Stimulated activated naive CD4-positive, alpha-beta T cell treated with Interleukin-2 at 50 U/mL for 16 hours (primary cell): ENCODE results near the gene MOCS1.

Experiments used
- DNase-seq: peaks from one replicate; lab custom pipeline; 2025; lab: John Stamatoyannopoulos, UW

MOCS1 gene

DNA sequence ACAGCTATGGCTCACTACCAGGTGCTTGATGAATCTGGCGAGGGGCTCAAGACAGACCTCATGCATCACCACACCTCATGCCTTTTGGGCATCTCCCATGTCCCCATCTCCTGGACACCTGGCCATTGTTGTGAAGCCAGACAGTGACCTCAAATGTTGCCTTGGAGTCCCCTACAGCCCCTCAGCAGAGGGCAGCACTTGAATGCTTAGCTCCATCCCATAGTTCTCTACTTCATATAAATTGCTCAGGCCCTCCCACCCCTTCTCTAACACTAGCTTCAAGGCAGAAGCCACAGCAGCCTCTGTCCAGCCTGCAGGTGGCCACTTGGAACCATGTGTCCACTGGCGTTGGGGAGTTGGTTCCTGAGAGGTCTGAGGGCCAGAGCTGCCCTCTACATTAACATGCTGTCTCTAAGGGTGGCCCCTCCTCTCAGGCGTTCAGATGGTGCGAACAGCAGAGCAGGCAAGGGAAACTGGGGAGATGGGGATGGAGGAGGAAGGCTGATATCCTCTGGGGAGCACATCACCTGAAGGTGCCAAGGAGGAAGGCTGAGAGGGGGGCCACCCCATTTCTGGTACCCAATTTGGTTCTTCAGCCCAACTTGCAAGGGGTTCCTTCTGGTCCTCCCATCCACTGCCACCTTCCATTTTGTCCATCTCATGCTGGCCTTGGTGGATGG is 31.3 kb downstream of the MOCS1 start:
- DNase-seq, result no peak

DNA sequence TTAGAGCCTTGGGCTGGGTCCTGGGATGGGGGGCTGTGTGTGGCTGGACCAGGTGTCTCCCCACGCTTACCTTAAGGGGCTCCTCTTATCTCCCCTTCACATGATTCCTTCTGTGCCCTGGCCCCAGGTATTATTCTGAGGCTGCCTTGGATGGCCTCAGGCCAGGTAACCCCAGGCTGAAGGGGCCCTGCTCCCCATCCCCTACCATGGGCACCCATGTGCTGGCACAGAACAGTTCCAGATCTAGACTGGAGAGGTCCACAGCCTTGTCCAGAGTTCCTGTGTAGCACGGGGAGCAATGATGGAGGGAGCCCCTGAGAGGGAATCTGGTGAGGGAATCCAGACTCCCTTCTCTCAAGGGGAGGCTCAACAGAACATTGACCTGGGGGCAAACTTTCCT is 32.1 kb downstream of the MOCS1 start:
- DNase-seq, result no peak

- no peak for DNase-seq
Observed at GRCh38 chr6:39901670-39902069, 32.6 kb downstream of the MOCS1 start.

- no peak for DNase-seq
Observed at GRCh38 chr6:39901116-39901655, 33.1 kb downstream of the MOCS1 start.

GRCh38 chr6:39899554-39900295 is 34.5 kb downstream of the MOCS1 start:
- no peak for DNase-seq

DNA sequence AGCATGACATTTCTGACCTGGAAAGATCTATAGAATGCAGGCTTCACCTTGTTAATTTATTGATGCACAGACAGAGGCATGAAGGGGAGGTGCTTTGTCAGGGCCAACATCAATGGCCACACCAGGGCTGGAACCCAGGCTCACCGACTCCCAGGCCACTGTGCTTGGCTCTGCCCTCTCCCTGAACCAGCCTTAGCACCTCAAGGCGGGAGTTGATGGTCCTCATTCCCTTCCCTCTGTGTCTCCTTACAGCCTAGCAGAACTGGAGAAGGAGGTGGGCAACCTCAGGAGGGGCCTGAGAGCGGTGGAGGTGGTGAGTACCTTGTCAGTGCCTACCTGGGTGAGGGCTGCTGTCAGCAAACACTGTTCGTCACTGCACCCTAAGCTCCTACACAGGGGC is 35.6 kb downstream of the MOCS1 start:
- DNase-seq, result no peak

GRCh38 chr6:39897698-39898097 is 36.6 kb downstream of the MOCS1 start:
- DNase-seq, result no peak

GRCh38 chr6:39896701-39897100 is 37.6 kb downstream of the MOCS1 start:
- no peak for DNase-seq

DNA sequence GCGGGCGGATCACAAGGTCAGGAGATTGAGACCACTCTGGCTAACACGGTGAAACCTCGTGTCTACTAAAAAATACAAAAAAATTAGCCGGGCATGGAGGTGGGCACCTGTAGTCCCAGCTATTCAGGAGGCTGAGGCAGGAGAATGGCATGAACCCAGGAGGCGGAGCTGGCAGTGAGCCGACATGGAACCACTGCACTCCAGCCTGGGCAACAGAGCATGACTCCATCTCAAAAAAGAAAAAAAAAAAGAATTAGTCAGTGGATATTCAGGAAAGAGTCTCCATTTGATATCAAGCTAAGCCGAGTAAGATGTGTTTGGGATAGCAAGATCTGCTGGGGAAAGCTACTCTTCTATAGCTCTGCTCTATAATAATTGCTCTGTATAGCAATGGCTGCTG is 41.0 kb downstream of the MOCS1 start:
- DNase-seq, result no peak

DNA sequence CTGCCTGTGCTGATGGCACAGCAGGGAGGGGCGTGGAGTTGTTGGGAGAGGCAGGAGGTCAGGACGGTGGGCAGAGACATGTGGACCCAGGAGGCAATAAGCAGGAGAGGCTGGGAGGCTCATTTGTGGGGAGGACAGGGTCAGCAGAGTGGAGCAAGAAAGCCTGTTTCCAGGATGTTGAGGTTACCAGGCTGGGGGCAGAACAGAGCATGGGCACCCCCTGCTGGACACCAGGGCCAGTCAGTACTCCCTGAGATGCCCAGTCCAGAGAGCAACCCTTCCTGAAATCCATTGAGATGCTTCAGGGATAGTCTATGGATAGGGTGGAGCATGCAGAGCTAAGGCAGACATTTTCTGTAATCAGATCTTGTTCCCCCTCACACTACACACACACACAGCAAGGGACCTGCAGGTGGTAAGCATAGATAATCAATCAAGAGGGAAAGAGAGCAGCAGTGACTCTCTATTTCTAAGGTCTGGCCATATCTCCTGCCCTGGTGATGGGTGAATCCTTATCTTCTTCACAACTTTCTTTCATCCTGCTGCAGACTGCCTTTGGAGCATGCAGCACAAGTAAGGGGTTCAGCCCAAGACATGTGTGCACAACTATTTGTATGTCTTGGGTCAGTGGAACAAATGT is 41.7 kb downstream of the MOCS1 start:
- DNase-seq, result no peak

DNA sequence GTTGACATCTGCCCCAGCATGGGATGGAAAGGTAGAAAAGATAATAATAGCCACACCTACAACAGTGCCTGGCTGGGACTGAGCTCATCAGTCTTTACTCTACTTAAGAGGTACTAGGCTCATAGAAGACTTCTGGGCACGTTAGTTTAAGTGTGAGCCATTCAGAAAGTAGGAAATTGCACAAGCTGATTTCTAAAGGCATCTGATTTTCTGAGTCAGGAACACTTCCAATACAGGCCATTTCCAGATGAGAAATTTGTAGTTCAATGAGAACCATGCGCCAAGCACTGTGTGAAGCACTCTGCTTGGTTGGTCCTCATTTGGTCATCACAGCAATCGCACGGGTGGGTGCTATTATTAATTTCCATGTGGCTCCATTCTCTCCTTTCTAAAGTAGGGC is 42.3 kb downstream of the MOCS1 start:
- DNase-seq, result no peak

DNA sequence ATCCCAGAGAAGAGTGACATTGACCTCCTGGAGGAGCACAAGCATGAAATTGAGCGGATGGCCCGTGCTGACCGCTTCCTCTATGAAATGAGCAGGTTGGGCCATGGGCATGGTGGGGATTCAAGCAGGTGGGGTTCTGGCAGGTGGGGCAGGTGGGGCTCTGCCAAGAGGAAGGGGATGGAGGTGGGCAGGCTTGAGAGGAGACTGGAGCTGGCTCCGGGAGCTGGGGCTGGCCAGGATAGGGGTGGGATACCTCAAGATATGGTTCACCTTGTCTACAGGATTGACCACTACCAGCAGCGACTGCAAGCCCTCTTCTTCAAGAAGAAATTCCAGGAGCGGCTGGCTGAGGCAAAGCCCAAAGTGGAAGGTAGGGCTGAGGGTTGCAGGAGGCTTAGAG is 42.9 kb downstream of the MOCS1 start:
- DNase-seq, result no peak

- no peak for DNase-seq
Observed at GRCh38 chr6:39889229-39889628, 45.0 kb downstream of the MOCS1 start.

GRCh38 chr6:39887692-39888450 is 46.4 kb downstream of the MOCS1 start:
- DNase-seq, result no peak

GRCh38 chr6:39886871-39887270 is 47.4 kb downstream of the MOCS1 start:
- DNase-seq, result no peak

GRCh38 chr6:39885691-39886090 is 48.6 kb downstream of the MOCS1 start:
- DNase-seq, result no peak

- no peak for DNase-seq
Observed at GRCh38 chr6:39884696-39885095, 49.6 kb downstream of the MOCS1 start.

DNA sequence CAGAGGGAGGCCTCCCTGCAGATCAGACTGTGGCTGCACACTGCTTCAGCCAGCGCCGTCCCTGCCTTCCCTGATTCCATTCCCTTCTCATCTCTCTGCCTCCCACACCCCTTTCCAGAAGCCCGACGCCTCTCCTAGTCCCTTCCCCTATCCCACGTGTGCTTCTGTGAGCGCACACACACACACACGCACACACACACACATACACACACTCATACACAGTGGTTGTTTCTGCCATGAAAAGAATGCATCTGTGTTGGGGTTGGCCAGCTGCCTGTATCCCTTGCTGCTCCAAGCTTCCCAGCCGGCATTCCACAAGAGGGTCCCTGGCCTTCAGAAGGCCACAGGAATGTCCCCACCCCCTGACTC is 51.7 kb downstream of the MOCS1 start:
- DNase-seq, result no peak

GRCh38 chr6:39881851-39882530 is 52.3 kb downstream of the MOCS1 start:
- DNase-seq, result no peak

DNA sequence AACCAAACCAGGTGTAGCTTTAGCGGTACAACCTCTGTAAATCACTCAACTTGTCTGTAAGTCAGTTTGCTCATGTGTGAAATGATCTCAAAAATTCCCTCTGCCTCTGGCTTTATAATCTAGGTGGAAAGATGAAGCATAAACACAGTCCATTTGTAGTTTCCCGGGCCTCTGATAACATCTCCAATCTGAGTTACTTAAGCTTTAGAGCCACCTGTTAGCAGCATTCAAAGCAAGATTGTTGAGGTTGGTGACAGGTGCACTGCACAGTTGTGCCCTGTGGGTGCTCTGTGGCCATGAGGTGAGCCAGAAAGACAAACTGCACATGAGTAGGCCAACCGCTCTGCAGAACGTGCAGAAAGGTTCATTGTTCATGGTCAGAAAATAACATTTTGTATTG is 53.7 kb downstream of the MOCS1 start:
- no peak for DNase-seq

DNA sequence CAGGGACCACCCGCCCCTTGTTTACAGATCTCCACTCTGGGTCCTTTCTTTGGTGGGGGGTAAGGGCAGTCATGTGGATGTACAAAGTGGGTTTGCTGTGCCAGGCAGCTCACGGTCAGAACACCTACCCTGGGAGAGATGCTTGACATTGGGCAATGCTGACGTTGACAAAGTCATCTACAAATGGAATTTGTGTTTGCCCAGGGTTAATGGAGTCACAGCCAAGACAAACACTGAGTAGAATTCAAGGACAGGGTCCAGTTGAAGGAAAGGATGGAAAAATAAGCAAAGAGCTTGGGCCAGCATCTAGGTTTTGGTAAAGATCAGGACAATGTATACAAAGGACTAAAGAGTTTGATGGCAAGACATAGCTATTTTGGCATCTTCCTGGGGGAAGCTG is 54.7 kb downstream of the MOCS1 start:
- no peak for DNase-seq

- no peak for DNase-seq
Observed at GRCh38 chr6:39876826-39877225, 57.4 kb downstream of the MOCS1 start.
